ENCODE results near the gene AUNIP. TPM values are rescaled to one million over a fixed set of nuclear protein-coding genes. Genes with fewer than 3 reads are reported as not detected.

The AUNIP gene
- total RNA-seq, 1 experiment from 2014 or later: 12.1 TPM

- Histone ChIP-seq H3K4me2 (ENCODE audit: low read length) (no peak overlapping the region), H3K9ac (ENCODE audit: low read length) (no peak overlapping the region), H3K27me3 (ENCODE audit: insufficient read depth, low read length) (no peaks in the 10 kb centered on the region), H3K36me3 (ENCODE audit: control insufficient read depth in 1 of 2, insufficient read depth in 2 of 2, low read length in 2 of 2) (no peaks in the 10 kb centered on the region), H3K27ac (ENCODE audit: low read depth, low read length) (no peak overlapping the region), H3K9me2 (ENCODE audit: insufficient read depth) (no peaks in the 10 kb centered on the region), H3K4me1 (ENCODE audit: control insufficient read depth in 1 of 2, insufficient read depth in 2 of 2, low read length in 2 of 2) (peaks cover 8 to 27% of the 10 kb centered on the region in 2 experiments), H4K20me1 (ENCODE audit: insufficient read depth) (no peaks in the 10 kb centered on the region), H3K9me3 (ENCODE audit: control insufficient read depth in 1 of 2, insufficient read depth in 1 of 2, low read depth in 1 of 2, low read length in 2 of 2) (no peaks in the 10 kb centered on the region), H2AFZ (ENCODE audit: low read depth, low read length, poor library complexity, severe bottlenecking) (no peak overlapping the region), H3K79me2 (ENCODE audit: insufficient read depth, low read length) (peaks cover 4% of the 10 kb centered on the region; the same call in 1 of the 2 replicates), H3K4me3 (replicated peaks in 1 of 2; ENCODE audit: low read depth in 1 of 2, low read length in 2 of 2) (no peak overlapping the region)
- POLR2A ChIA-PET: no interaction called here
- RAD21 ChIA-PET (ENCODE audit: low non-redundant PET in 1 of 2, low total read pairs in 2 of 2, uncharacterized antibody in 2 of 2, unreplicated experiment in 2 of 2): no interaction called here
- CTCF ChIA-PET: no interaction called here
- BruUV-seq (replicated peaks): no TSS peak
- TF ChIP-seq TCF7L2 (IDR thresholded peaks at IDR 0.05; ENCODE audit: borderline replicate concordance, extremely low read depth, insufficient read depth, insufficient read length) (no peak), MAX (IDR thresholded peaks at IDR 0.05) (no peak), EZH2 (IDR thresholded peaks at IDR 0.05) (no peak), POLR2A (IDR thresholded peaks at IDR 0.05; ENCODE audit: borderline replicate concordance, extremely low read depth, insufficient read depth, insufficient read length) (no peak)
- TF ChIP-seq, protein P1, sequence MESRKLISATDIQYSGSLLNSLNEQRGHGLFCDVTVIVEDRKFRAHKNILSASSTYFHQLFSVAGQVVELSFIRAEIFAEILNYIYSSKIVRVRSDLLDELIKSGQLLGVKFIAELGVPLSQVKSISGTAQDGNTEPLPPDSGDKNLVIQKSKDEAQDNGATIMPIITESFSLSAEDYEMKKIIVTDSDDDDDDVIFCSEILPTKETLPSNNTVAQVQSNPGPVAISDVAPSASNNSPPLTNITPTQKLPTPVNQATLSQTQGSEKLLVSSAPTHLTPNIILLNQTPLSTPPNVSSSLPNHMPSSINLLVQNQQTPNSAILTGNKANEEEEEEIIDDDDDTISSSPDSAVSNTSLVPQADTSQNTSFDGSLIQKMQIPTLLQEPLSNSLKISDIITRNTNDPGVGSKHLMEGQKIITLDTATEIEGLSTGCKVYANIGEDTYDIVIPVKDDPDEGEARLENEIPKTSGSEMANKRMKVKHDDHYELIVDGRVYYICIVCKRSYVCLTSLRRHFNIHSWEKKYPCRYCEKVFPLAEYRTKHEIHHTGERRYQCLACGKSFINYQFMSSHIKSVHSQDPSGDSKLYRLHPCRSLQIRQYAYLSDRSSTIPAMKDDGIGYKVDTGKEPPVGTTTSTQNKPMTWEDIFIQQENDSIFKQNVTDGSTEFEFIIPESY (IDR thresholded peaks at IDR 0.05; ENCODE audit: extremely low read depth, insufficient replicate concordance, low read length): no peak
- ATAC-seq (no peak), DNase-seq (ENCODE audit: low read depth, low spot score) (no peak)
- intact Hi-C loops (cut with micrococcal nuclease): no loop called here
Measured at GRCh38 chr1:25879675-25880074, 20.4 kb upstream of the AUNIP start.

DNA sequence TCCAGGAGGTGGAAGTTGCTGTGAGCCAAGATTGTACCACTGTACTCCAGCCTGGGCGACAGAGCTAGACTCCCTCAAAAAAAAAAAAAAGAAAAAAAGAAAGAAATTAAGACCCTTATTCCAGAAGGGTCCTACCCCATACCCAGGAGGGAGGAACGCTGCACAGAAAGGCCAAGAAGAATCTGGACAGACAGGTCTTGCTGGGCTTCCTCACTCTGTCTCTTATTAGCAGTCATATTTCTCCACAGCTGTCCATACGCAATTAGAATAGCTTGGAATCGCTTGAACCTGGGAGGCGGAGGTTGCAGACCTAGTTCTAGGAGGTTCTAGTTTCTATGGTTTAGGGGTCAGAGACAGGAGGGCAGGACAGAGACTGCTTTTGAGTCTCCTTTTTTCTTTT is 19.4 kb upstream of the AUNIP start:
- BruUV-seq (replicated peaks): no TSS peak
- Histone ChIP-seq H3K27ac (ENCODE audit: low read depth, low read length) (no peak overlapping the region), H3K27me3 (ENCODE audit: insufficient read depth, low read length) (no peaks in the 10 kb centered on the region), H3K4me2 (ENCODE audit: low read length) (no peak overlapping the region), H3K79me2 (ENCODE audit: insufficient read depth, low read length) (peaks cover 10% of the 10 kb centered on the region; the same call in 1 of the 2 replicates), H3K9me3 (ENCODE audit: control insufficient read depth in 1 of 2, insufficient read depth in 1 of 2, low read depth in 1 of 2, low read length in 2 of 2) (no peaks in the 10 kb centered on the region), H3K4me1 (ENCODE audit: control insufficient read depth in 1 of 2, insufficient read depth in 2 of 2, low read length in 2 of 2) (peaks cover 13 to 37% of the 10 kb centered on the region in 2 experiments), H4K20me1 (ENCODE audit: insufficient read depth) (no peaks in the 10 kb centered on the region), H3K9me2 (ENCODE audit: insufficient read depth) (no peaks in the 10 kb centered on the region), H3K36me3 (ENCODE audit: control insufficient read depth in 1 of 2, insufficient read depth in 2 of 2, low read length in 2 of 2) (no peaks in the 10 kb centered on the region), H2AFZ (ENCODE audit: low read depth, low read length, poor library complexity, severe bottlenecking) (no peak overlapping the region), H3K4me3 (replicated peaks in 1 of 2; ENCODE audit: low read depth in 1 of 2, low read length in 2 of 2) (no peak overlapping the region), H3K9ac (ENCODE audit: low read length) (no peak overlapping the region)
- RAD21 ChIA-PET (ENCODE audit: low non-redundant PET in 1 of 2, low total read pairs in 2 of 2, uncharacterized antibody in 2 of 2, unreplicated experiment in 2 of 2): no interaction called here
- CTCF ChIA-PET: no interaction called here
- ATAC-seq (no peak), DNase-seq (ENCODE audit: low read depth, low spot score) (no peak)
- POLR2A ChIA-PET: no interaction called here
- intact Hi-C loops (cut with micrococcal nuclease): no loop called here
- TF ChIP-seq, protein P1 (IDR thresholded peaks at IDR 0.05; ENCODE audit: extremely low read depth, insufficient replicate concordance, low read length): no peak
- TF ChIP-seq RAD21 (IDR thresholded peaks at IDR 0.05; ENCODE audit: low read depth) (no peak), ZNF274 (IDR thresholded peaks at IDR 0.05; ENCODE audit: low read depth, low read length) (no peak), POLR2A (IDR thresholded peaks at IDR 0.05; ENCODE audit: borderline replicate concordance, extremely low read depth, insufficient read depth, insufficient read length) (no peak), SIN3A (IDR thresholded peaks at IDR 0.05; ENCODE audit: low read depth) (no peak), TCF7L2 (IDR thresholded peaks at IDR 0.05; ENCODE audit: borderline replicate concordance, extremely low read depth, insufficient read depth, insufficient read length) (no peak), CEBPB (IDR thresholded peaks at IDR 0.05; ENCODE audit: low read depth) (no peak), POLR2AphosphoS5 (IDR thresholded peaks at IDR 0.05; ENCODE audit: low read depth, low read length) (no peak), EZH2 (IDR thresholded peaks at IDR 0.05) (no peak), YY1 (IDR thresholded peaks at IDR 0.05; ENCODE audit: extremely low read depth, insufficient replicate concordance, low read depth, low read length) (no peak), MAX (IDR thresholded peaks at IDR 0.05) (no peak), CBX3 (IDR thresholded peaks at IDR 0.05; ENCODE audit: low read depth) (no peak), FOSL1 (IDR thresholded peaks at IDR 0.05; ENCODE audit: low read depth) (no peak), SP1 (IDR thresholded peaks at IDR 0.05; ENCODE audit: low read depth) (no peak), ELF1 (IDR thresholded peaks at IDR 0.05; ENCODE audit: borderline replicate concordance, low read depth) (no peak)

Data from HCT116 (cell line).